Left lobe of liver (tissue), 2 donors: ENCODE data around the gene PRKN. TPM values are rescaled to one million over a fixed set of nuclear protein-coding genes. Genes with fewer than 3 reads are reported as not detected.

Experiments
- ATAC-seq: fragments of 200-7000 bp; cut with Tn5 transposase; one replicate; pipeline ENCODE4 v1.9.1; 2020; ENCODE audit warnings: mild to moderate bottlenecking, moderate library complexity
- DNase-seq: peaks from one replicate; pipeline ENCODE4 v3.0.0-alpha.2; 2020; ENCODE audit warnings: low spot score
- total RNA-seq: library from RNA; stranded (reverse); gene quantifications from one replicate; pipeline ENCODE4 v1.2.1, GENCODE V29; 2021
- donor health status: DM: no; HTN: no; CAD: no; lungs with moderate emphysema.
- donor health status: DM: no; HTN: yes; CAD: no.

The PRKN gene
- total RNA-seq, 1 donor from 2014 or later, result 1.2 TPM

DNA sequence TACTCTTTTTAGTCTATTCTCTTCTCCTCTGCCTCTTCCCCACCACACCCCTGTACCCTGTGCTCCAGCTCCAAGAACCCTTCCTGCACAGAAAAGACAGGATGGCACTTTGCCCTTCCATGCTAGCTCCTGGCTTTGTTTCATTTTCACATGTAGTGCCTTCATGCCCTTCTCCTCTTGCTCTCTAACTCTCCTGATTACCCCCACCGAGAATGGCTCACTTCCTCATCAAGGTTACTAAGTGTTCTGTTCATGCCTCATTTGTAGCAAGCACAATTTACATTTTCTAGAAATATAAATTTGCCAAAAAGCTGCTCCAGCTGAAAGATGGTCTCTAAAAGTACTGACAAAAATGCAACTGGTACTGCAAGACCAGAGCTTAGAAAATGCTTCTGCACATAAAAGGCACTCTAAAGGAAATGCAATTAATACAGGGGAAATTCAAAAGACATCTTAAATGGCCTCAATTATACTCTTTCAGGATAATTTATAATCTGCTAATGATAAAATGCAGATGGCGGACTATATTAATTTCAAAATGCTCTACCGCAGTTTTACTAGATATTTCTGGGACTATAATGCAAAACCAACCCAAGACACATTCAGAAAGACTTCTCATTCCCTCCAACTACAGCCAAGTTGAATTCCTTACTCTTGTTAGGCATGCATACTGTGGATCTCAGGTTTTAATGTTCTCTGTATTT is 570.2 kb downstream of the PRKN start:
- DNase-seq, result no peak
- no peak for ATAC-seq

DNA sequence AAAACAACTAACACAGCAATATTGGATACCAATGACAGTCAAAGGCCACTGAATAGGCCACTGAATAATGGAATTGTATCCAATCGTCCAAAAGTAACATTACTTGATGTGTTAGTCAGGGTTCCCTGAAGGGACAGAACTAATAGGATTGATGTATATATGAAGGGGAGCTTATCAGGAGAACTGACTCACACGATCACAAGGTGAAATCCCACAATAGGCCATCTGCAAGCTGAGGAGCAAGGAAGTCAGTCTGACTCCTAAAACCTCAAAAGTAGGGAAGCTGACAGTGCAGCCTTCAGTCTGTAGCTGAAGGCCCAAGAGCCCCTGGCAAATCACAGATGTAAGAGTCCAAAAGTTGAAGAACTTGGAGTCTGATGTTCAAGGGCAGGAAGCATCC is 571.4 kb downstream of the PRKN start:
- no peak for DNase-seq

DNA sequence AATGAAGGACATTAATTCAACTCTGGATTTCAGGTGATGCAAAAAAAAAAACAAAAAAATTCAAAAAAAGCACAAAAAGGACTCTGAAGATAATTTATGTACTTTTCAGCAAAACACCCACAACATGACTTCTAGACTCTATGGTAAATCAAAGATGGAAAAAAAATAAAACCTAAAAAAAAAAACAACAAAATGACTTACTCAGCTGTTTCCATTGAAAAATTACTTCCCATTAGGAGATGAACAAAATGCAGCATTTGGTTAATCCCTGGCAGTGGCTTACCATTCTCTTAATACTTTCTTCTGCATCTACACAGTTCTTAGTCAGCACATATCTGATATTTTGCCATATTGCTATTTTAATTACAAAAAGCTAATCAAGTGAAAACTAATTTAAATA is 572.6 kb downstream of the PRKN start:
- DNase-seq (no peak), ATAC-seq (no peak)

More for the DNA sequence above, 571.4 kb downstream of the PRKN start:
- no peak for ATAC-seq

DNA sequence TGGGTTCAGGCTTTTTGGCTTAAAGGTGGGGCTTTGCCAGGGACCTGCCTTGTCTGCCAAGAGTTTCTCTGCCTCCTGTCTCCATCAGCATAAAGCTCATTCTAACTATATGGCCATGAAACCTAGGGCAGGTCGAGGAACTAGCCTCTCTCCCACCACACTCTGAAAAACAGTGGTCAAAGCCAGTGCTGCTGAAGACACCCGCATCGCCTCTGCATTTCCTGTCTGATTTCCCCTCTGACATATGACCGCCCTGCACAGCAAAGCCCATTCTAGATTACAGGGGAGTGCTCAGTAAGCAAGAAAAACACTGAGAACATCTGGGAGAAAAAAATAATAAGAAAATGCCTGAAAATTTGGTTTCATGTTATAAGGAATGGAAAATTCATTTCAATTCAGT is 573.6 kb downstream of the PRKN start:
- no peak for ATAC-seq
- DNase-seq, result no peak

DNA sequence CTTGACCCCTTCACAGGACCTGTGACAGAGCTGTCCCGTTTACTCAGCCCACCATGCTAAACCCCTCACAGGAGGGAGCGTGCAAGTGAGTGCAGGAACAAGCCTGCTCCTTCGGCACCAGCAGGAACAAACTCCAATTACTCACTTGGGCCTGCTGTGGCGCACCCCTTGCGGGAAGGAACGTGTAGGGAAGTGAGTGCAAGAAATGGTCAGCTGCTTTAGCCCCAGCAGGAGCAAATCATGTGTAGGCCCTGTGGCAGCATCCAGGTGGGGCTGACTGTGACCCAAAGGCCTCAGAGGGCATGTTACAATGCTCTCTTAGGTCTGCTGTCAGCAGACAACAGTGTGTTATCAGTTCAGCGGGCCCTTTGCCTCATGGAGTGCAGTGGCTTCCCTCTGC is 574.4 kb downstream of the PRKN start:
- DNase-seq (no peak), ATAC-seq (no peak)

DNA sequence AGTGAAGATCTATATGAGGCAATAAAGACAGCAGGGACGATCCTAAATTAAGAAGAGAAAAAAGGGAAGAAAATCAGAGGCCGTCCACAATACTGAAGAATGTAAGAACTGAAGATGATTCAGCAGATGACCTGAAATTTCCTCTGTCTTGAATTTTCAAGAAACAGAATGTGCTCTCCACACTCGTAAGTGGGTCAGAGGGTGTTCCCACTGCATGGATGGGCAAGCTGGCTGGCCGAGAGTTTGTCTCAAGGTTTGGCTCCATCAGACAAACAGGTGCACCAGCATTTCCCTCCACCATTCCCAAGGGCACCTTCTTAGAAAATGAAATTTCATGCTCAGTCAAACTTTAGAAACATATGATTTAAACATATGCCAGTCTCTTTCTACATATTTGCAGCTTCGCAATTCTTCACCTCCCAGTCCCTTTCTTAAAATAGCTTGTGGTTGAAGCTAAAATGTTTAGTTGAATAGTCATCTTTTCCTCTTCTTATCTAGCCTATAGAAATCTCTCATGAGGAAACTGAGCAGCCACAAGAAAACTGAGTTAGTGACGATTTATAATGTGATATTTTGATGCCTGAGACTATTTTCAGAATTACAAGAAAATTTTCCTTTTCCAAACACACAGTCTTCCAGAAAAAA is 576.4 kb downstream of the PRKN start:
- ATAC-seq, result no peak
- DNase-seq, result no peak

DNA sequence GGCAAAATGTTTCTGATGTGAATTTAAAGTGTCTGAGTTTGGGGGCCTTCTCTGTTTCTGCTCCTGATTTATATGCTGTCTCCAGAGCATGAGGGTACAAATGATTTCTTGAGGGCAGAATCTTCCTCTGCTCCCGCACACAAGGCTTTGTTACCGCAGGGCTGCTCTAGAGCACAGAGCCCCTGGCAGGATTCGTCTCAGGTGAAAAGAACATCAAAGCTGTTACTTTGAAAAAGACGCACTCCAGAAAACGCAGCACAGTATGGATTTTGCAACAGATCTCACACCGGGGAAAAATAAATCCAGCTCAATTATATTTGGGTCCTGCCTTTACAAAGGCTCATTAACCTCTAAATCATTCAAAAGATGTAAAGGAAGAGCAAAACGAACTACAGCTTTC is 577.3 kb downstream of the PRKN start:
- ATAC-seq (no peak), DNase-seq (no peak)

DNA sequence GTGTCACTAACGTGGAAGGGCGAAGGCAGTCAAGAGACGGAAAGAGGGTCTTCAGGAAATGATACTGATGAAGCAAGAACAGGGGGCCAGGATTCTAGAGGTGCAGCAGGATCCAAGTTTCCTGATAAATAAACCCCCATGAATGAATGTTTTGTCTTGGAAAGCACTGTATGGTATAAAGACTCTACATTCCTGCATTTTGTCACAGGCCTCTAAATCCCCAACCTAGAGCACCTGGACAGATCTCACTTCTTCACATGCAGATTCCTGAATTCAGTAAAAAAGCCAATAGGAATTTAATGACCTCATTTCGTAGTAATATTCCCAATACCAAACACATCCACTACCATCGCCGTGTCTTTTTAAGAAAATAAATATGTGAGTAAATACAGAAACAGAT is 577.8 kb downstream of the PRKN start:
- ATAC-seq (no peak), DNase-seq (no peak)

DNA sequence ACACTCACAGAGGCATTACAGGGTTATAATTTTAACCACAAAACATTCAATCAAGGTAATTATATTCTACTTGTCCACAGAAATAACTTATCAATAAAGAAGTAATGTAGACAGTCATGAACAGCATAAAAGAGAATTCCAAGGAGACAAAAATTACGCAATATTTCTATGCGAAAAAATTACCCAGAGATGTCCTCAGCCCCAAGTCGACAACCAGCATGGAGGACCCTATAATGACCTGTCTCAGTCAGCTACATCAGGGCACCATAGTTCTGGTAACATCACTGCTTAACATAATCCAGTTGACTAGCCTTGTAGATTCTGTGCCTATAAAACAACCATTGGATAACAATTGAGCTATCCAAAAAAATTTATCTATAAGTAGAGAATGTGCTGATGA is 579.8 kb downstream of the PRKN start:
- no peak for ATAC-seq

DNA sequence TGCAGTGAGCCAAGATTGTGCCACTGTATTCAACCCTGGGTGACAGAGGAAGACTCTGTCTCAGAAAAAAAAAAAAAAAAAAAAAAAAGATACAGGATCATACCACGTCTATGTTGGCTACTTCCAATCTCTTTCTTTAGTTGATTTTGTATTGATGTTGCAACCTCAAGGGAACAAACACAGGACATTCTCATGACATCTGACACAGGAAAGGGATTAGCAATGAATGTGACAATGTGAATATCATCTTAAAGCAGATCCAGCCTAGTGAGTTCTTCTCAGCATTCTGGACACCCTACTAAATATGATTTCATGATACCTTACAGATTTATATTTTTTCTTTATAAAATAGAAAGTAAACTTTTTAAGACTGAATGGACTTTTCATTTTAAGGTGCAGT is 580.3 kb downstream of the PRKN start:
- ATAC-seq (no peak), DNase-seq (no peak)

More for the DNA sequence above, 579.8 kb downstream of the PRKN start:
- DNase-seq, result no peak

DNA sequence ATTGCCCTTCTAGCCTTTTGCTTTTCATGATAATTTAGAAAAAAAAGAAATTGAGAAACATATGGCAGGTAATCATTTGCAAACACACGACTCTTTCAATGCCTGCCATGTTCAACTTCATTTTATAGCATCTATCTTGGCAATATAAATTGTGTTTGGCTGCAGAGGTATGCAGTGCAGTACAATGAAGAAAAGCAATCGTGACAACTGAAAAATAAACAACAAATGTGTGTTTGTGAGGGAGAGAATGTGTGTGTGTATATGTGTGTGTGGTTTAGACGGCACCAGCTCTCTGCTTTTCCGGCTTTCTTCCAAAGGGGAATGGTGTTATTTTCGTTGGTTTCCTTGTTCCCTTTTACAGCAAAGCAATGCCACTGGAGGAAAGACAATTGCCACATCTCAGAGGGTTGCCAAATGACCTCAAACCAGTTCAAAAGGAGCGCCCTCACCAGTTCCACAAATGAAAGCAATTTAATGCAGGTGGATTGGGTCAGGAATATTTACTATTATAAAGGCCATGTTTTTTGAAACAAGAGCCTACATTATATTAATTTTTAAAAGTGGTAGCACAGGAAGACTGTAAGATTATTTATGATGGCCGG is 587.2 kb downstream of the PRKN start:
- DNase-seq (peak; percentile 52), ATAC-seq (peak; percentile 93)

DNA sequence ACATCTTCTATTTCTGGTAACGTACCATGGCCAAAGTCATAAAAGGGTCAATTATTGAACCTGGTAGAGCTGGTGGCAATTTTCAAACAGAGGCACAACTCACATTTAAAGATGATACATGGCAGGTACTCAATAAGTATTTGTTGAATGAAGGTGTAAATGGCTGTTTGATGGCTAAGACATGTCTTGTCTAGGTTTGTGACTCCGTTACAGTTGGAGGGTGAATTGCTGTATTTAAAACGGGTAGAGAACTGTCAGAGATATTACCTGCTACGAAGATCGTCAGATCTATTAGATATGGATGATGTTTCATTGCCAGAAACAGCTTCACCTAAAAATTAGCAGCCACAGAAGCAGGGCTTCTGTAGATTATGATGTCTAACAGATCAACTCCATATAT is 601.9 kb downstream of the PRKN start:
- DNase-seq, result no peak
- no peak for ATAC-seq

DNA sequence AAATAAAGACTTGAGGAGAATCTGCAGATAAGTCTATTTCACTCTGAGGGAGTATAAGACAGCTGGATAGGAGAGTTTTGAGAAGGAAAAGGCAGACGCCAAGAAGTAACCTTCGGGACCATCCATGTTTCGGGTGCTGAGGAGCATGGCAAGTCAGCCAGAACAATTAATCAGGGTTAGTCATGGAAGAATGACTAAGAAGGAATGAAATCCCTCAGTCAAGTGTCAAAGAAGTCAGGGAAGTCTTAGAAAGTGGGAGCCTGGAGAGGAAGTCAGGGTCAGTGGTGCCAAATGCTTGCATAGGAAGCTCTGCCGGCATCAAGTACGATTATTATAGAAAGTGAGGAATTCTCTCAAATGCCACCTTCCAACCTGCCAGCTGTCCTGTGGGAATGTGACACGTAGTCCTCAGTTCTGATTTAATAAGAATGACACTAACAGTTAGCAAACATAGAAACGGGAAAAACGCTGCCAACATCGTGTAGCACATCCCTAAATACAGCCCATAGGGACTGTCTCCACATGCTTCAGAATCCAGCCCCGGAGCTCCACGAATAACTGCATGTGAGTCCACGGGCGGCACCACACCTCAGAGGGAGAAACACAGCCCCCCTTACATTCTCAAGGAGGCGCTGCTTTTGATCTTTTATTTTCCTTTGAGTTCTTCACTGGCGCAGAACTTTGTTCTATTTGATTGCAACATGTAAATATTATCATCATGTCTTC is 602.7 kb downstream of the PRKN start:
- ATAC-seq (no peak), DNase-seq (no peak)

DNA sequence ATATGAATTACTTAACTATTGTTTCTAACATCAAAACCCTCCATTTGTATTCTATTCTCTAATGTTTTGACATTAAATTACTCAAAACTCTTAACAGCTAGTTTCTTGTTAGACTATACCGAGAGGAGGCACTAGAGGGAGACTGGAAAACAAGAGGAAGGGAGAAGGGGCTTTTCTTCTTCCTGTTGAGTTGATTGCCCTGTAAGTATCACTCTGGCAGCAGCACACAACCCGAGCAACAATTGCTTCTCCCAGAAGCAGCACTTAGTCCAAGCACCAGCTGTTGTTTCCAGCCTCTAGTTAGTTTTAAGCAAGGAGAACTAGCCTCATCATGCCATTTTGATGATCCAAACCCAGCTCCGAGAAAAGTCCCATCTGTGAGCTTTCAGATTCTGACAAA is 603.8 kb downstream of the PRKN start:
- DNase-seq (no peak), ATAC-seq (peak; percentile 31)

DNA sequence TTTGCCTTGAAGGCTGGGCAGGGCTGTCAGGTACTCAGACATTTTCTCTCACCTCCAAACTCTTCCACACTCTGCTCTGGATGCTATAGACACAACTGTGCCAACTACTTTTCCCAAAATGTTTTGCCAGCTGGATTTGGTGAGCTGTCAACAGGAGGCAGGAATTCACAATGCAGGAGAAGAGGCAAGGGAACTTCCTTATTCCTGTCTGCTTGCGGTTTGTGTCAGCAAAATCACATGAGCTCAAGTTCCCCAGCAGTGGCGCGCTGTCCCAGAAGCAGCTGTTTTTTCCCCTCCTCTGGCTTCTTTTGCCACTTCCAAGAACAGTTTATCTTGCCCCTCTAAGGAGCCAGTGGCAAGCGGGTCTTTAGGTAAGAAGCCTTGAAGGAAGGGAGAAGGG is 608.2 kb downstream of the PRKN start:
- DNase-seq, result no peak
- peak; percentile 23 for ATAC-seq

DNA sequence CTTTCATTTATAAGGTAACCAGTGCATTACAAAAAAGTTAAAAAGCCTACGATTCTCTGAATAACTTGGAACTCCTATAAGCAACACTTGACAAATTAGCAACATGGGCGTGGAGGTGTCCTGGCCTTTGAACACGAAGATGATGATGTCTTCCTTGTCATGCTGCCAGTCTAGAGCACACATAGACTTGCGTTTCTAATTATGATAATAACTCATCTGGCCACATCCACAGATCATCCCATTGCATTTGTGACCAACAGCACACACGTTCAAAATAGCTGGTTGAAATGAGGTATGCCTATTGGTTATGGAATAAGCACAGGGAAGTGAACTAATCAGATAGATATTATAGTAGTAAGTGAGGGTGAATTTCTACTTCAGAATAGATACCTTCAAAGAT is 608.9 kb downstream of the PRKN start:
- no peak for ATAC-seq
- DNase-seq, result no peak

DNA sequence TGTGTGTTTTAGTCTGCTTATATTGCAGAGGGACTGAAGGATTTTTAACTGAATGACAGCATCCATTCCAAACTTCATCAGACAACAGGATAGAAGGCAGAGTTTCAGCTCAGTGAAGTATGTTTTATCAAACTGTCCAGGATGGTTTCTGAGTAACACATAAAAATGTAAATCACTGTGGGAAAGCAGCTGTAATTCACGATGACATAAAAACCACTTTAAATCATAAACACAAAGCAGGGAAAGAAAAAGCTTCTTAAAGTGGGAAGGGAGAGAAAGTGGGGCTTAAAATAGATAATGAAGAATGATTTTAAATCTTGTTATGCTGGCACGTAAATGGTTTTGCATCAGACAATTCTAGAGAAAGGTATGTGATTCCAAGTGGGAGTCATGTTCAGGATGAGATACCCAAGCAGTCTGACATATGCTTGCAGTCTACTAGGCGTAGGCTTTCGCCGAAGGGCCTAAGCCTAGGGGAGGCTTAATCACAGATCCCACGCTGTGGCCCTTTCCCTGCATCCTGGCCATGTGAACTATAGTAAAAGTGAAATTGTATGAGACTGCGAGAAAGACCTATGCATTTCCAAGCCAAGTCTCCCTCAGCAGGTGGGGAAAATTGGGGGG is 610.6 kb downstream of the PRKN start:
- ATAC-seq, result no peak
- DNase-seq, result no peak

DNA sequence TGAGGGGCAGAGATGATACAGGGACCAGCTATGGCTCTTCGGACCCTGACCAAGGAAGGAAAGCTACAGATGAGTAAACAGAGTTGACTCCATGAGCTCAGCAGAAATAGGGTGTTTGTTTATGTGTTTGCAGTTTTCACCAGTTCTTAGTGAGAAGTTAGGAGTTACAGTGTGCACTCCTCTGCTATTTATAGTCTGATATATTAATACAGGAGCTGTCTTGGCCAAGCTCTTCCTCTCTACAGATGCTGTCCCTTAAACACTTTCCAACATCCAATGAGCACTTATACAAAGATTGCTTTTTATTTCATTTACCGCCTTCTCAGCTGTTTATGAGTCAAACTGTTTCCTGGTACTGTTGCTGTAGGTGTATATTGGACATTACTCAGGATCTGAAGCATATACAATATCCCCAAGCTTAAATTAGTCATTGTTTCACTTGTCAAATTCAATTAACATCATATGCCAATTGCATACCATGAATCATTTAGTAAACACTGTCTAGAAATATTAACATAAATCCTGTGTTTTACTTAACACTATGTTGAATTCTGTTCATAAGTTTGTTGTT is 618.0 kb downstream of the PRKN start:
- DNase-seq, result no peak
- ATAC-seq, result no peak

DNA sequence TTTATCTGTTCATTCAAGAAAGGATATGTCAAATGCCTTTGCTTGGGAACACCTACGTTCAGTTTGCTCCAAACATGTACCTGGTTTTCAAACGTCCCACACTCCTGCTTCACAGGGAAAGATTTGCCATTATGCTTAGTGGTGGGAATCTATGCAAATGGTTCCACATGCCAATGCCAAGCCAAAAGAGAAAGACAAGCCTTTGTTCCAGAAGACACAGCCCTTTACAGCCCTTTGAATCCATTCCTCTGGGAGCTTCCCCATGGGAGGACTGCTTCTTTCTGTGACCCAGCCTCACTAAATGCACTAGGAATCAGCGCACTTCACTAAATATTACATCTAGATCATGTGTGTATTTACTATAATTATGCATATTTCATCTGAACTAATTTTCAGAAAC is 619.5 kb downstream of the PRKN start:
- DNase-seq, result no peak
- no peak for ATAC-seq

DNA sequence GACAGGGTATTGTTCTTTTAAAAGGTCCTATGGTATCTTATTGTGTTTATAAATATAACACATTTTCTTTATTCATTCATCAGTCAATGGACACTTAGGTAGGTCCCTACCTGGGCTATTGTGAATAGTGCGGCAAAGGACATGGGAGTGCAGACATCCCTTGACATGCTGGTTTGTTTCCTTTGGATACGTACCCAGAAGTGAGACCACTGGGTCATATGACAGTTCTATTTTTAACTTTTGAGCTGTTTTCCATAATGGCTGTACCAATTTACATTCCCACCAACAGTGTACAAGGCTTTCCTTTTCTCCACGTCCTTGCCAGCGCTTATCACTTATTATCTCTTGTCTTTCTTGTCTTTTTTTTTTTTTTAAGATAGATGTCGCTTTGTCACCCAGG is 627.5 kb downstream of the PRKN start:
- no peak for ATAC-seq
- DNase-seq, result no peak

DNA sequence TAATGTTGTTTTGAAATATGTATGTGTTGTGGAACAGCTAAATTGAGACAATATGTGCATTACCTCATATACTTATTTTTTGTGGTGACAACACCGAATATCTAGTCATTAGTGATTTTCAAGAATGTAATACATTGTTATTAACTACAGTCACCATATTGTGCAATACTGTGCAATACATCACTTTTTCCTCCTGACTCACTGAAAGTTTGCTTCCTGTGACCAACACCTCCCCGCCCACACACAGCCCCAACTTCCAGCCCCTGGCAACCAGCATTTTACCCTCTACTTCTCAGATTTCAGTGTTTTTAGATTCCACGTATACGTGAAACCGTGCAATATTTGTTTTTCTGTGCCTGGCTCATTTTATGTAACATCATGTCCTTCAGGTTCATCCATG is 627.9 kb downstream of the PRKN start:
- DNase-seq (no peak), ATAC-seq (no peak)
